H1 (cell line): ENCODE measurements around the gene PIEZO1. TPM values are rescaled to one million over a fixed set of nuclear protein-coding genes. Genes with fewer than 3 reads are reported as not detected.
A peak's percentile ranks its signal among the peaks of the same experiment; 100 is the strongest.

Experiments used
- CTCF ChIA-PET: fragments of 300-600 bp; sonication (Branson Sonifier 250); formaldehyde crosslinking; loops from one replicate; lab custom pipeline; 2021; ENCODE audit not compliant: partially characterized antibody; lab: Charles Lee
- POLR2A ChIA-PET: fragments of 300-600 bp; sonication (Branson Sonifier 250); formaldehyde crosslinking; loops from one replicate; lab custom pipeline; 2021; ENCODE audit warnings: inconsistent platforms; ENCODE audit not compliant: partially characterized antibody; lab: Charles Lee
- DNase-seq, 2 experiments: peaks; one replicate each; pipeline versions ENCODE4 v3.0.0 to v3.0.0-alpha.2; 2010 to 2022; ENCODE audit warnings: low spot score in 2 of 2, low read depth in 1 of 2, mixed read lengths in 1 of 2
- FAIRE-seq: peaks from 2 replicates; lab custom pipeline; 2011; peaks lifted over from hg19 to GRCh38; lab: Jason Lieb, UNC
- H2AFZ ChIP-seq: 2 replicates; pipeline ENCODE4 v1.8.1; 2012; ENCODE audit warnings: low read length, inconsistent platforms
- H2AK5ac ChIP-seq: 2 replicates; pipeline ENCODE4 v1.6.1; 2013; ENCODE audit warnings: low read depth, low read length
- H2BK120ac ChIP-seq: replicated peaks from 2 replicates; pipeline ENCODE3; 2013; ENCODE audit warnings: low read depth, low read length, inconsistent platforms
- H2BK12ac ChIP-seq: 2 replicates; pipeline ENCODE4 v1.6.1; 2013; ENCODE audit warnings: low read depth, low read length
- H2BK15ac ChIP-seq: 2 replicates; pipeline ENCODE4 v1.6.1; 2013; ENCODE audit warnings: low read length
- H2BK20ac ChIP-seq: 2 replicates; pipeline ENCODE4 v1.6.1; 2013; ENCODE audit warnings: low read length
- H2BK5ac ChIP-seq: 2 replicates; pipeline ENCODE4 v1.6.1; 2013; ENCODE audit warnings: low read depth, low read length
- H3K14ac ChIP-seq: 2 replicates; pipeline ENCODE4 v1.6.1; 2013; ENCODE audit warnings: inconsistent platforms; ENCODE audit not compliant: insufficient read length
- H3K18ac ChIP-seq: 2 replicates; pipeline ENCODE4 v1.6.1; 2013; ENCODE audit warnings: low read length; ENCODE audit errors: extremely low read depth
- H3K23ac ChIP-seq: 2 replicates; pipeline ENCODE4 v1.6.1; 2013; ENCODE audit warnings: inconsistent platforms; ENCODE audit not compliant: insufficient read length
- H3K23me2 ChIP-seq: 2 replicates; pipeline ENCODE4 v1.6.1; 2013; ENCODE audit warnings: low read depth, low read length
- H3K27ac ChIP-seq: 2 replicates; pipeline ENCODE4 v1.6.1; 2011; ENCODE audit warnings: low read depth, low read length, inconsistent platforms
- H3K27me3 ChIP-seq, 4 experiments: replicated peaks in 1 of 4; 1 replicate in 1 of 4; 2 replicates in 3 of 4; pipeline versions ENCODE4 v1.6.1 to v1.8.1; 2011 to 2013; ENCODE audit warnings: low read length in 3 of 4, mild to moderate bottlenecking in 3 of 4, inconsistent platforms in 2 of 4, mixed read lengths in 2 of 4, moderate library complexity in 1 of 4; ENCODE audit not compliant: control insufficient read depth in 3 of 4, insufficient read depth in 3 of 4; ENCODE audit errors: extremely low read depth in 1 of 4
- H3K36me3 ChIP-seq, 4 experiments: 2 replicates each; pipeline versions ENCODE4 v1.6.1 to v1.8.1; 2011 to 2013; ENCODE audit warnings: mild to moderate bottlenecking in 4 of 4, low read length in 3 of 4, moderate library complexity in 2 of 4, control low read depth in 1 of 4, inconsistent platforms in 1 of 4; ENCODE audit not compliant: insufficient read depth in 4 of 4, control insufficient read depth in 2 of 4
- H3K4ac ChIP-seq: replicated peaks from 2 replicates; pipeline ENCODE3; 2013; ENCODE audit warnings: low read length, low read depth, mixed read lengths, inconsistent platforms; ENCODE audit not compliant: insufficient read length
- H3K4me1 ChIP-seq, 4 experiments: replicated peaks in 1 of 4; 1 replicate in 1 of 4; 2 replicates in 3 of 4; pipeline versions ENCODE4 v1.6.1 to v1.8.1; 2011 to 2013; ENCODE audit warnings: low read length in 3 of 4, inconsistent platforms in 2 of 4, mixed read lengths in 1 of 4; ENCODE audit not compliant: insufficient read depth in 4 of 4, control insufficient read depth in 3 of 4
- H3K4me2 ChIP-seq, 2 experiments: 2 replicates each; pipeline versions ENCODE4 v1.6.1 to v1.8.1; 2011 to 2013; ENCODE audit warnings: low read depth in 2 of 2, low read length in 2 of 2, control low read depth in 1 of 2, inconsistent platforms in 1 of 2, mild to moderate bottlenecking in 1 of 2; ENCODE audit not compliant: insufficient read depth in 1 of 2
- H3K4me3 ChIP-seq, 4 experiments: fragments of 200-600, 300-600 bp in 1 of 4; sonication (generic), shearing (Covaris generic), sonication (Bioruptor Twin) in 1 of 4; 2 replicates each; pipeline versions ENCODE4 v1.5.1 to v1.8.1; 2011 to 2016; ENCODE audit warnings: low read length in 4 of 4, low read depth in 3 of 4, control low read depth in 2 of 4, inconsistent platforms in 2 of 4, mild to moderate bottlenecking in 2 of 4, mixed read lengths in 1 of 4, moderate library complexity in 1 of 4; ENCODE audit not compliant: insufficient read depth in 2 of 4; ENCODE audit errors: extremely low read depth in 1 of 4
- H3K56ac ChIP-seq: replicated peaks from 2 replicates; pipeline ENCODE3; 2013; ENCODE audit warnings: low read depth, mild to moderate bottlenecking, mixed read lengths, low read length, inconsistent platforms; ENCODE audit not compliant: insufficient read length
- H3K79me1 ChIP-seq: 2 replicates; pipeline ENCODE4 v1.6.1; 2013; ENCODE audit warnings: low read depth, low read length, control low read depth
- H3K79me2 ChIP-seq, 2 experiments: 2 replicates each; pipeline versions ENCODE4 v1.6.1 to v1.8.1; 2012 to 2013; ENCODE audit warnings: low read length in 2 of 2, mild to moderate bottlenecking in 2 of 2, inconsistent platforms in 1 of 2; ENCODE audit not compliant: insufficient read depth in 2 of 2, control insufficient read depth in 1 of 2
- H3K9ac ChIP-seq, 4 experiments: replicated peaks in 1 of 4; 1 replicate in 1 of 4; 2 replicates in 3 of 4; pipeline versions ENCODE4 v1.6.1 to v1.8.1; 2011 to 2013; ENCODE audit warnings: low read depth in 3 of 4, low read length in 3 of 4, control low read depth in 2 of 4, mild to moderate bottlenecking in 2 of 4, moderate library complexity in 2 of 4, inconsistent platforms in 1 of 4; ENCODE audit errors: extremely low read depth in 1 of 4
- H3K9me3 ChIP-seq, 2 experiments: 2 replicates each; pipeline versions ENCODE4 v1.6.1 to v1.8.1; 2012 to 2013; ENCODE audit warnings: mild to moderate bottlenecking in 2 of 2, moderate library complexity in 2 of 2, control low read depth in 1 of 2, inconsistent platforms in 1 of 2, low read depth in 1 of 2, low read length in 1 of 2, mixed read lengths in 1 of 2; ENCODE audit not compliant: insufficient read depth in 2 of 2
- H4K20me1 ChIP-seq, 2 experiments: replicated peaks in 1 of 2; 2 replicates each; pipeline versions ENCODE3 to v1.8.1; 2011 to 2013; ENCODE audit warnings: inconsistent platforms in 2 of 2, low read length in 2 of 2, mild to moderate bottlenecking in 1 of 2; ENCODE audit not compliant: insufficient read depth in 2 of 2, control insufficient read depth in 1 of 2
- H4K5ac ChIP-seq: 2 replicates; pipeline ENCODE4 v1.6.1; 2013; ENCODE audit warnings: low read length, low read depth, mixed read lengths, inconsistent platforms; ENCODE audit not compliant: insufficient read length
- H4K8ac ChIP-seq: 2 replicates; pipeline ENCODE4 v1.8.0; 2013; ENCODE audit warnings: mild to moderate bottlenecking, moderate library complexity, low read length, inconsistent platforms; ENCODE audit not compliant: insufficient read depth; ENCODE audit errors: extremely low read depth
- H4K91ac ChIP-seq: replicated peaks from 2 replicates; pipeline ENCODE3; 2013; ENCODE audit warnings: low read length, mixed read lengths, inconsistent platforms; ENCODE audit not compliant: insufficient read length
- WGBS, 2 experiments: shearing (Covaris generic) in 1 of 2; methylation state at CpG; one replicate each; pipeline versions ENCODE4 v1.1.6 to v1.1.7; 2013 to 2015; ENCODE audit warnings: low lambda C conversion rate in 2 of 2, mixed read lengths in 2 of 2, inconsistent platforms in 1 of 2, low coverage in 1 of 2, missing lambda C conversion rate in 1 of 2; ENCODE audit not compliant: insufficient replicate concordance in 2 of 2, insufficient coverage in 1 of 2, insufficient read length in 1 of 2; ENCODE audit errors: extremely low coverage in 1 of 2, missing lambda C conversion rate in 1 of 2; 5-methylcytosine and 5-hydroxymethylcytosine counted together
- long read RNA-seq, 2 experiments: library from RNA in 1 of 2; library from capped mRNA in 1 of 2; stranded (forward); transcript quantifications; one replicate each; pipeline ENCODE4 v2.0.0, GENCODE V29; 2021; ENCODE audit warnings: inconsistent platforms in 1 of 2
- polyA minus RNA-seq, 3 experiments: library from RNA; depleted of rRNA, polyadenylated mRNA; stranded (reverse); fragments of >200 nt; gene quantifications; 1 replicate in 2 of 3; 2 replicates in 1 of 3; pipeline ENCODE4 v1.2.3, GENCODE V29; 2011
- polyA plus RNA-seq, 7 experiments: library from polyadenylated mRNA; depleted of rRNA in 3 of 7; stranded (reverse) in 5 of 7; unstranded in 2 of 7; fragments of >200 nt in 5 of 7; fragments of 200-250 nt in 2 of 7; gene quantifications; 1 replicate in 5 of 7; 2 replicates in 1 of 7; 4 replicates in 1 of 7; pipeline versions ENCODE4 v1.2.1 to v1.2.3, GENCODE V29; 2011 to 2013; ENCODE audit warnings: missing spikeins in 2 of 7, mixed read lengths in 2 of 7
- total RNA-seq: library from RNA; stranded (reverse); fragmentation: NEBNext Ultra II Directional; extraction: Animal tissue kit (Norgen Biotek cat#: 25700); gene quantifications from 2 replicates; pipeline ENCODE4 v1.2.1, GENCODE V29; 2021
- TF ChIP-seq, protein P1 (sequence below): IDR thresholded peaks from 2 replicates; pipeline ENCODE4 v1.6.1; 2011; ENCODE audit warnings: low read depth, mild to moderate bottlenecking, low read length; ENCODE audit not compliant: insufficient read depth

The PIEZO1 gene, protein sequence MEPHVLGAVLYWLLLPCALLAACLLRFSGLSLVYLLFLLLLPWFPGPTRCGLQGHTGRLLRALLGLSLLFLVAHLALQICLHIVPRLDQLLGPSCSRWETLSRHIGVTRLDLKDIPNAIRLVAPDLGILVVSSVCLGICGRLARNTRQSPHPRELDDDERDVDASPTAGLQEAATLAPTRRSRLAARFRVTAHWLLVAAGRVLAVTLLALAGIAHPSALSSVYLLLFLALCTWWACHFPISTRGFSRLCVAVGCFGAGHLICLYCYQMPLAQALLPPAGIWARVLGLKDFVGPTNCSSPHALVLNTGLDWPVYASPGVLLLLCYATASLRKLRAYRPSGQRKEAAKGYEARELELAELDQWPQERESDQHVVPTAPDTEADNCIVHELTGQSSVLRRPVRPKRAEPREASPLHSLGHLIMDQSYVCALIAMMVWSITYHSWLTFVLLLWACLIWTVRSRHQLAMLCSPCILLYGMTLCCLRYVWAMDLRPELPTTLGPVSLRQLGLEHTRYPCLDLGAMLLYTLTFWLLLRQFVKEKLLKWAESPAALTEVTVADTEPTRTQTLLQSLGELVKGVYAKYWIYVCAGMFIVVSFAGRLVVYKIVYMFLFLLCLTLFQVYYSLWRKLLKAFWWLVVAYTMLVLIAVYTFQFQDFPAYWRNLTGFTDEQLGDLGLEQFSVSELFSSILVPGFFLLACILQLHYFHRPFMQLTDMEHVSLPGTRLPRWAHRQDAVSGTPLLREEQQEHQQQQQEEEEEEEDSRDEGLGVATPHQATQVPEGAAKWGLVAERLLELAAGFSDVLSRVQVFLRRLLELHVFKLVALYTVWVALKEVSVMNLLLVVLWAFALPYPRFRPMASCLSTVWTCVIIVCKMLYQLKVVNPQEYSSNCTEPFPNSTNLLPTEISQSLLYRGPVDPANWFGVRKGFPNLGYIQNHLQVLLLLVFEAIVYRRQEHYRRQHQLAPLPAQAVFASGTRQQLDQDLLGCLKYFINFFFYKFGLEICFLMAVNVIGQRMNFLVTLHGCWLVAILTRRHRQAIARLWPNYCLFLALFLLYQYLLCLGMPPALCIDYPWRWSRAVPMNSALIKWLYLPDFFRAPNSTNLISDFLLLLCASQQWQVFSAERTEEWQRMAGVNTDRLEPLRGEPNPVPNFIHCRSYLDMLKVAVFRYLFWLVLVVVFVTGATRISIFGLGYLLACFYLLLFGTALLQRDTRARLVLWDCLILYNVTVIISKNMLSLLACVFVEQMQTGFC (N-terminal part only)
- 63.6 and 67.5 TPM in 2 replicates for total RNA-seq
- polyA plus RNA-seq (2011; rRNA removed), result 42.3 and 62.6 TPM in 2 replicates
- 43.1 TPM for polyA plus RNA-seq (2011; cell fraction: cytosol; rRNA removed)
- 361 TPM for polyA plus RNA-seq (2011; cell fraction: nucleus; rRNA removed)
- polyA plus RNA-seq (2012, experiment 1 of 2), result 37.5 to 75.6 TPM (median 65.9 TPM) in 4 replicates
- 43.7 TPM for polyA plus RNA-seq (2012, experiment 2 of 2)
- 76.1 TPM for polyA plus RNA-seq (2013, experiment 1 of 2)
- 73.2 TPM for polyA plus RNA-seq (2013, experiment 2 of 2)
- polyA minus RNA-seq (2011; rRNA and poly(A)+ RNA removed), result 19.7 and 34.2 TPM in 2 replicates
- polyA minus RNA-seq (2011; cell fraction: cytosol; rRNA and poly(A)+ RNA removed), result 33.0 TPM
- polyA minus RNA-seq (2011; cell fraction: nucleus; rRNA and poly(A)+ RNA removed), result 63.0 TPM
- long read RNA-seq, experiment 1, partial matches to known transcripts, result 4 of 8 reads
- long read RNA-seq, experiment 1, other reads (novel, unspliced or antisense), result 1 of 8 reads
- long read RNA-seq, experiment 2, partial matches to known transcripts, result 0 of 1 reads
- long read RNA-seq, experiment 2, other reads (novel, unspliced or antisense), result 0 of 1 reads

DNA sequence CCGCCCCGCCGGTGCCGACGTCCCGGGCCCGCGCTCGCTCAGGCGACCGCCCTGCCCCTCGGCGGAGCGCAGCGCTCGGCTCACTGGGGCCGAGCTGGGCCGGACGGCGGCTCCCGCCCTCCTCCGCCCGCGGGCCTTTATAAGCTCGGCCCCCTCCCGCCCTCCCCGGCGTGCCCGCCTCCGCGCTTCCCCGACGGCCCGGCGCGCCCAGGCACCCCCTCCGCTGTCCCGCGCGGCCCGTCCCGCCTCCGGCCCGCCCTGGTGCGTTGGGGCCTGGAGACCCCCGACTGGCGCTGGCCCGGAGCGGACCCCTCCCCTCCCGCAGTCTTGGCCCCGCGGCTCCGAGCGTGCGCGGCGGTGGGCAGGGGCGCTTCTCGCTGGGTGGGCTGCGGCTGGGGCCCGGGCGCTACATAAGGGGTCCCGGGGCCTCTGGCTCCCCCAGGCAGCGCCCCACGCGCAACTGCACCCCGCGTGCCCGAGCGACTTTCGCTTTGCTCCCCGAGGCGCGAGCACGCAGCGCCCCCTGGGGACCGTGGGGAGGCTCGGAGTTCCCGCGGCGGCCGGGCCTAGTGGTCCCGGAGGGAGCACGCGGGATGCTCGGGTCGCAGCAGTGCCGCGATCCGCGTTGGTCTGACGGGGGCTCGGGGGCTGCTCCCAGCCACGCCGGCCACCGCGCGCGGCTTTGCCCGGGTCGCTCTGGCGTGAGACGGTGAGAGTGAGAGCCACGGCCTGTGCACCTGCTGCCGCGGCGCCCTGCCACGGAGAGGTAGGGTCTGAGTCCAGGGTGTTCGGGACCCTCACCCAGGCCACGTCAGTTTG is at the start of gene PIEZO1:
Gene PIEZO1, minus strand, starts transcription at position 115 of the 819 bp plus-strand sequence. CDS start 256 bp downstream, outside the sequence.
- Histone ChIP-seq H3K14ac (no peak within 1 kb of the TSS), H4K91ac (peak within 1 kb of the TSS; percentile 79)
- no peak for DNase-seq
- TF ChIP-seq, protein P1, sequence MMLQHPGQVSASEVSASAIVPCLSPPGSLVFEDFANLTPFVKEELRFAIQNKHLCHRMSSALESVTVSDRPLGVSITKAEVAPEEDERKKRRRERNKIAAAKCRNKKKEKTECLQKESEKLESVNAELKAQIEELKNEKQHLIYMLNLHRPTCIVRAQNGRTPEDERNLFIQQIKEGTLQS, result no peak

More for the DNA sequence above, at the start of gene PIEZO1:
- Histone ChIP-seq H2AK5ac (no peak within 1 kb of the TSS; the same call in 1 of the 2 replicates), H2AFZ (peak within 1 kb of the TSS; percentile 77; the same call in 1 of the 2 replicates), H3K27me3 (peaks cover 0 to 6% (median 3%) of the 10 kb centered on the region in 4 experiments; a peak in 3 of 7 replicates), H3K4me1 (peaks cover 0 to 8% (median 4%) of the 10 kb centered on the region in 4 experiments; a peak in 5 of 7 replicates), H3K4me3 (peak within 1 kb of the TSS; percentile 28 to 71 (median 50)), H3K79me2 (peaks cover 0 to 23% of the 10 kb centered on the region in 2 experiments; a peak in 1 of 4 replicates), H2BK5ac (no peak within 1 kb of the TSS), H3K18ac (no peak within 1 kb of the TSS; the same call in none of the 2 replicates), H3K4ac (peak within 1 kb of the TSS; percentile 8), H2BK20ac (no peak within 1 kb of the TSS; the same call in 1 of the 2 replicates), H3K56ac (no peak within 1 kb of the TSS), H3K27ac (no peak within 1 kb of the TSS), H4K5ac (no peak within 1 kb of the TSS), H3K9ac (peak within 1 kb of the TSS in 3 of 4 experiments; percentile 25 to 67 (median 47); a peak in 4 of 7 replicates), H3K23ac (no peak within 1 kb of the TSS), H3K36me3 (no peaks in the 10 kb centered on the region), H2BK120ac (no peak within 1 kb of the TSS), H3K4me2 (peak within 1 kb of the TSS; percentile 16 to 71), H3K23me2 (peaks cover 6% of the 10 kb centered on the region; the same call in 1 of the 2 replicates), H3K9me3 (no peaks in the 10 kb centered on the region), H4K20me1 (peaks cover 0 to 9% of the 10 kb centered on the region in 2 experiments), H2BK12ac (0 out of 2 replicates have a peak within 1 kb of the TSS, but pooled peaks have one; percentile 2), H2BK15ac (peak within 1 kb of the TSS; percentile 92; the same call in 1 of the 2 replicates), H4K8ac (peak within 1 kb of the TSS; percentile 76), H3K79me1 (no peaks in the 10 kb centered on the region)
- FAIRE-seq, result no peak
- 23% methylated on average over 41 of the region's 110 CpGs; no CpG with 5 or more reads in 1 of the 2 experiments for WGBS, 2 experiments
- ChIA-PET CTCF (interaction anchor here (0.6 to 7.1 kb wide), 5 partner anchors 14 to 50 kb away, joined by 3 to 45 read pairs (median 4); no protein-coding TSS in a partner anchor), POLR2A (interaction anchor here (0.7 to 3.3 kb wide), 2 partner anchors 14 to 40 kb away, joined by 3 to 16 read pairs; no protein-coding TSS in a partner anchor)
